Upper lobe of left lung (tissue), 4 donors: ENCODE results near the gene BPGM.

Experiments
- CTCF ChIP-seq, 6 experiments: fragments of 450-650 bp in 4 of 6; fragments of 200-600 bp in 2 of 6; sonication (generic) in 2 of 6; IDR thresholded peaks; one replicate each; pipeline ENCODE4 v1.5.1; 2016 to 2019; ENCODE audit warnings: antibody characterized with exemption in 6 of 6
- POLR2AphosphoS5 ChIP-seq, 2 donors: sonication (generic); formaldehyde crosslinking; IDR thresholded peaks; one replicate each; pipeline ENCODE4 v1.5.1; 2017; ENCODE audit warnings: antibody characterized with exemption in 2 of 2

DNA sequence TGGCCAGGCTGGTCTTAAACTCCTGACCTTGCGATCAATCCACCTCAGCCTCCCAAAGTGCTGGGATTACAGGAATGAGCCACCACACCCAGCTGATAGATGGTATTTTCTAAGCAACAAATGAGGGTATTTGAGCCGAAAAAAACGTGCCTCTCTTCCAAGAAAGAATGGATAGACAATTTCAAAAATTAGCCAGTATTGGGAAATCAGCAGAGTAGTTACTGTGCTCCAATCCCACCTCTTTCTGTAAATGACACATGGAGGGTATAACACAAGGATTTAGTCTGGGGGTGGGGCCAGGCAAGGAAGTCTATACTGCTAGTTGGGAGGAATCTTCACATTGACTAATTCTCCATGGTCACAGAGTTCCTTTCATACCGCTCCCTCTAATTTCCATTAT, 9.2 kb upstream of the BPGM start:
- TF ChIP-seq CTCF (IDR thresholded peaks at IDR 0.05): no peak
- TF ChIP-seq POLR2AphosphoS5 (IDR thresholded peaks at IDR 0.05): no peak
